WTC11 (cell line): ENCODE results near the gene TMEM14C. TPM values are rescaled to one million over a fixed set of nuclear protein-coding genes. Genes with fewer than 3 reads are reported as not detected.

ENCODE experiments used
- ATAC-seq: fragments of 200-7000 bp; cut with Tn5 transposase; 2 replicates; pipeline ENCODE4 v1.10.0; 2021; ENCODE audit warnings: mild to moderate bottlenecking, moderate library complexity
- CTCF ChIA-PET: fragments of 300-600 bp; sonication (Branson Sonifier 250); formaldehyde crosslinking; loops from one replicate; lab custom pipeline; 2021; ENCODE audit warnings: antibody characterized with exemption; lab: Charles Lee
- POLR2A ChIA-PET: fragments of 350-600 bp; sonication (Branson Sonifier 250); formaldehyde crosslinking; loops from one replicate; lab custom pipeline; 2021; ENCODE audit warnings: antibody characterized with exemption; lab: Charles Lee
- DNase-seq: peaks from one replicate; pipeline ENCODE4 v3.0.0; 2021; ENCODE audit warnings: low spot score
- H3K27ac Mint-ChIP-seq: 2 replicates; pipeline ENCODE4 v1.8.0; 2021; ENCODE audit warnings: mixed read lengths
- H3K27me3 Mint-ChIP-seq: 2 replicates; pipeline ENCODE4 v1.8.0; 2021; ENCODE audit warnings: low read depth, mild to moderate bottlenecking, moderate library complexity, mixed read lengths
- H3K36me3 Mint-ChIP-seq: 2 replicates; pipeline ENCODE4 v1.8.0; 2021; ENCODE audit warnings: mixed read lengths
- H3K4me1 Mint-ChIP-seq: 2 replicates; pipeline ENCODE4 v1.8.0; 2022; ENCODE audit warnings: mixed read lengths
- H3K4me3 Mint-ChIP-seq: 2 replicates; pipeline ENCODE4 v1.8.0; 2021; ENCODE audit warnings: mild to moderate bottlenecking, moderate library complexity, mixed read lengths
- H3K9me3 Mint-ChIP-seq: 2 replicates; pipeline ENCODE4 v1.8.0; 2021; ENCODE audit warnings: mixed read lengths
- CREB1 ChIP-seq: sonication (generic); formaldehyde crosslinking; IDR thresholded peaks from 2 replicates; pipeline ENCODE4 v1.8.0; 2023; ENCODE audit warnings: mild to moderate bottlenecking, missing genetic modification reagents
- EMX1 ChIP-seq: fragments of 250-450 bp; sonication (Bioruptor Pico); IDR thresholded peaks from 2 replicates; pipeline ENCODE4 v1.8.0; 2021; ENCODE audit warnings: mild to moderate bottlenecking
- FOXJ3 ChIP-seq: sonication (generic); formaldehyde crosslinking; IDR thresholded peaks from 2 replicates; pipeline ENCODE4 v1.9.0; 2021; ENCODE audit warnings: missing genetic modification reagents, mild to moderate bottlenecking, borderline replicate concordance
- FOXK1 ChIP-seq: sonication (generic); formaldehyde crosslinking; IDR thresholded peaks from 2 replicates; pipeline ENCODE4 v1.8.0; 2022; ENCODE audit warnings: mild to moderate bottlenecking, moderate library complexity, missing genetic modification reagents
- MYBL2 ChIP-seq: sonication (generic); formaldehyde crosslinking; IDR thresholded peaks from 2 replicates; pipeline ENCODE4 v1.8.1; 2023; ENCODE audit warnings: mild to moderate bottlenecking, moderate library complexity, missing genetic modification reagents
- NFATC4 ChIP-seq: fragments of 250-450 bp; sonication (Bioruptor Pico); IDR thresholded peaks from 2 replicates; pipeline ENCODE4 v1.9.0; 2021; ENCODE audit warnings: mild to moderate bottlenecking
- NFYB ChIP-seq: sonication (generic); formaldehyde crosslinking; conservative IDR thresholded peaks from 2 replicates; pipeline ENCODE4 v1.8.0; 2022; ENCODE audit warnings: low read depth, missing genetic modification reagents
- NR2C2 ChIP-seq: sonication (generic); formaldehyde crosslinking; IDR thresholded peaks from 2 replicates; pipeline ENCODE4 v1.8.0; 2022; ENCODE audit warnings: mild to moderate bottlenecking, missing genetic modification reagents
- NR3C1 ChIP-seq: sonication (generic); formaldehyde crosslinking; conservative IDR thresholded peaks from 2 replicates; pipeline ENCODE4 v1.8.1; 2023; ENCODE audit warnings: low read depth, mild to moderate bottlenecking, missing genetic modification reagents
- OVOL2 ChIP-seq: fragments of 250-450 bp; sonication (Bioruptor Pico); IDR thresholded peaks from 2 replicates; pipeline ENCODE4 v1.9.0; 2021; ENCODE audit warnings: mild to moderate bottlenecking, borderline replicate concordance
- ZNF138 ChIP-seq: sonication (generic); formaldehyde crosslinking; conservative IDR thresholded peaks from 2 replicates; pipeline ENCODE4 v1.8.1; 2022; ENCODE audit warnings: mild to moderate bottlenecking, moderate library complexity, missing genetic modification reagents
- ZNF219 ChIP-seq: sonication (generic); formaldehyde crosslinking; IDR thresholded peaks from 2 replicates; pipeline ENCODE4 v1.8.0; 2023; ENCODE audit warnings: missing genetic modification reagents, mild to moderate bottlenecking, borderline replicate concordance
- ZNF232 ChIP-seq: sonication (generic); formaldehyde crosslinking; IDR thresholded peaks from 2 replicates; pipeline ENCODE4 v1.8.0; 2022; ENCODE audit warnings: mild to moderate bottlenecking, missing genetic modification reagents
- ZNF263 ChIP-seq: sonication (generic); formaldehyde crosslinking; IDR thresholded peaks from 2 replicates; pipeline ENCODE4 v1.8.1; 2022; ENCODE audit warnings: low read depth, mild to moderate bottlenecking, moderate library complexity, missing genetic modification reagents
- ZNF317 ChIP-seq: sonication (generic); formaldehyde crosslinking; IDR thresholded peaks from 2 replicates; pipeline ENCODE4 v1.8.1; 2023; ENCODE audit warnings: low read depth, mild to moderate bottlenecking, moderate library complexity, missing genetic modification reagents, borderline replicate concordance
- ZNF396 ChIP-seq: fragments of 250-450 bp; sonication (Bioruptor Pico); IDR thresholded peaks from 2 replicates; pipeline ENCODE4 v1.8.0; 2021; ENCODE audit warnings: mild to moderate bottlenecking, moderate library complexity, borderline replicate concordance
- ZNF423 ChIP-seq: fragments of 250-450 bp; sonication (Bioruptor Pico); IDR thresholded peaks from 2 replicates; pipeline ENCODE4 v2.1.2; 2022; ENCODE audit warnings: mild to moderate bottlenecking, moderate library complexity
- ZNF671 ChIP-seq: fragments of 250-450 bp; sonication (Bioruptor Pico); IDR thresholded peaks from 2 replicates; pipeline ENCODE4 v1.8.0; 2021; ENCODE audit warnings: mild to moderate bottlenecking
- total RNA-seq: library from RNA; stranded (reverse); gene quantifications from 3 replicates; pipeline ENCODE4 v1.2.3, GENCODE V29; 2021
- TF ChIP-seq, protein P1 (sequence below): fragments of 250-450 bp; sonication (Bioruptor Pico); IDR thresholded peaks from 2 replicates; pipeline ENCODE4 v1.9.0; 2021; ENCODE audit warnings: mild to moderate bottlenecking
- TF ChIP-seq, protein P2 (sequence below): sonication (generic); formaldehyde crosslinking; IDR thresholded peaks from 2 replicates; pipeline ENCODE4 v1.8.0; 2022; ENCODE audit warnings: mild to moderate bottlenecking, missing genetic modification reagents
- TF ChIP-seq, protein P3 (sequence below): fragments of 250-450 bp; sonication (Bioruptor Pico); IDR thresholded peaks from 2 replicates; pipeline ENCODE4 v1.8.0; 2021; ENCODE audit warnings: mild to moderate bottlenecking
- TF ChIP-seq, protein P4 (sequence below): sonication (generic); formaldehyde crosslinking; IDR thresholded peaks from 2 replicates; pipeline ENCODE4 v1.8.1; 2023; ENCODE audit warnings: mild to moderate bottlenecking, missing genetic modification reagents, moderate library complexity
- TF ChIP-seq, protein P5 (sequence below): sonication (generic); formaldehyde crosslinking; IDR thresholded peaks from 2 replicates; pipeline ENCODE4 v1.8.1; 2022; ENCODE audit warnings: mild to moderate bottlenecking, missing genetic modification reagents, moderate library complexity, borderline replicate concordance
- TF ChIP-seq, protein P6 (sequence below): fragments of 250-450 bp; sonication (Bioruptor Pico); IDR thresholded peaks from 2 replicates; pipeline ENCODE4 v1.9.0; 2021; ENCODE audit warnings: mild to moderate bottlenecking
- TF ChIP-seq, protein P7 (sequence below): sonication (generic); formaldehyde crosslinking; IDR thresholded peaks from 2 replicates; pipeline ENCODE4 v1.8.1; 2023; ENCODE audit warnings: mild to moderate bottlenecking, missing genetic modification reagents, borderline replicate concordance

The TMEM14C gene
- total RNA-seq, 1 experiment from 2014 or later = 103 TPM

DNA sequence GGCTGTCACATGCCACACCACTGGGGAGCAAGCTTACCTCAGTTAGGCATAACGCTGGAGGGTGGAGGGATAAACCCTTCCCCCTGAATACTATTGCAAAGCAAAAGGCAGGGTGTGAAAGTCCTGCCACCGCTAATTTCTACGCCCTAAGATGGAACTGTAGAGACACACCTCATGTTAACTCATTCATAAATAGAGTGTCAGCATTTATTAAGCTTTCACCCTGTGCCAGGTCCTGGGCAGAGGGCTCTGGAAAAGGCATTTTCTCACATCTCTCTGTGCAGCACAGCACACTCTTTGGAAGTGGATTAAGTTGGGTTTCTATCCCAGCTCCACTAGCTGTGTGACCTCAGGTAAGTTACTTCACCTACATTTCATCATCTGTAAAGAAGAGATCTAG lies 46.5 kb downstream of the TMEM14C start:
- no peaks in the 10 kb centered on the region for H3K9me3 Mint-ChIP-seq
- H3K36me3 Mint-ChIP-seq = peaks cover 10% of the 10 kb centered on the region
- CTCF ChIA-PET = interaction anchor here (1.3 kb wide), 1 partner anchor 291 kb away, joined by 5 read pairs; no protein-coding TSS in a partner anchor
- DNase-seq = no peak
- TF ChIP-seq ZNF138 = no peak
- no peak for TF ChIP-seq FOXK1 (CRISPR knock-in tag)
- no peak for TF ChIP-seq ZNF219 (CRISPR knock-in tag)
- no peak for TF ChIP-seq NFATC4 (CRISPR knock-in tag)
- TF ChIP-seq, protein P1, sequence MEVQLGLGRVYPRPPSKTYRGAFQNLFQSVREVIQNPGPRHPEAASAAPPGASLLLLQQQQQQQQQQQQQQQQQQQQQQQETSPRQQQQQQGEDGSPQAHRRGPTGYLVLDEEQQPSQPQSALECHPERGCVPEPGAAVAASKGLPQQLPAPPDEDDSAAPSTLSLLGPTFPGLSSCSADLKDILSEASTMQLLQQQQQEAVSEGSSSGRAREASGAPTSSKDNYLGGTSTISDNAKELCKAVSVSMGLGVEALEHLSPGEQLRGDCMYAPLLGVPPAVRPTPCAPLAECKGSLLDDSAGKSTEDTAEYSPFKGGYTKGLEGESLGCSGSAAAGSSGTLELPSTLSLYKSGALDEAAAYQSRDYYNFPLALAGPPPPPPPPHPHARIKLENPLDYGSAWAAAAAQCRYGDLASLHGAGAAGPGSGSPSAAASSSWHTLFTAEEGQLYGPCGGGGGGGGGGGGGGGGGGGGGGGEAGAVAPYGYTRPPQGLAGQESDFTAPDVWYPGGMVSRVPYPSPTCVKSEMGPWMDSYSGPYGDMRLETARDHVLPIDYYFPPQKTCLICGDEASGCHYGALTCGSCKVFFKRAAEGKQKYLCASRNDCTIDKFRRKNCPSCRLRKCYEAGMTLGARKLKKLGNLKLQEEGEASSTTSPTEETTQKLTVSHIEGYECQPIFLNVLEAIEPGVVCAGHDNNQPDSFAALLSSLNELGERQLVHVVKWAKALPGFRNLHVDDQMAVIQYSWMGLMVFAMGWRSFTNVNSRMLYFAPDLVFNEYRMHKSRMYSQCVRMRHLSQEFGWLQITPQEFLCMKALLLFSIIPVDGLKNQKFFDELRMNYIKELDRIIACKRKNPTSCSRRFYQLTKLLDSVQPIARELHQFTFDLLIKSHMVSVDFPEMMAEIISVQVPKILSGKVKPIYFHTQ (CRISPR knock-in tag) = no peak
- TF ChIP-seq, protein P2, sequence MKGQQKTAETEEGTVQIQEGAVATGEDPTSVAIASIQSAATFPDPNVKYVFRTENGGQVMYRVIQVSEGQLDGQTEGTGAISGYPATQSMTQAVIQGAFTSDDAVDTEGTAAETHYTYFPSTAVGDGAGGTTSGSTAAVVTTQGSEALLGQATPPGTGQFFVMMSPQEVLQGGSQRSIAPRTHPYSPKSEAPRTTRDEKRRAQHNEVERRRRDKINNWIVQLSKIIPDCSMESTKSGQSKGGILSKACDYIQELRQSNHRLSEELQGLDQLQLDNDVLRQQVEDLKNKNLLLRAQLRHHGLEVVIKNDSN (CRISPR knock-in tag) = no peak
- TF ChIP-seq, protein P3, sequence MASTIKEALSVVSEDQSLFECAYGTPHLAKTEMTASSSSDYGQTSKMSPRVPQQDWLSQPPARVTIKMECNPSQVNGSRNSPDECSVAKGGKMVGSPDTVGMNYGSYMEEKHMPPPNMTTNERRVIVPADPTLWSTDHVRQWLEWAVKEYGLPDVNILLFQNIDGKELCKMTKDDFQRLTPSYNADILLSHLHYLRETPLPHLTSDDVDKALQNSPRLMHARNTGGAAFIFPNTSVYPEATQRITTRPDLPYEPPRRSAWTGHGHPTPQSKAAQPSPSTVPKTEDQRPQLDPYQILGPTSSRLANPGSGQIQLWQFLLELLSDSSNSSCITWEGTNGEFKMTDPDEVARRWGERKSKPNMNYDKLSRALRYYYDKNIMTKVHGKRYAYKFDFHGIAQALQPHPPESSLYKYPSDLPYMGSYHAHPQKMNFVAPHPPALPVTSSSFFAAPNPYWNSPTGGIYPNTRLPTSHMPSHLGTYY = no peak
- TF ChIP-seq EMX1 (CRISPR knock-in tag) = no peak
- no peaks in the 10 kb centered on the region for H3K27me3 Mint-ChIP-seq
- POLR2A ChIA-PET = no interaction called here
- no peaks in the 10 kb centered on the region for H3K4me1 Mint-ChIP-seq
- no peak for ATAC-seq
- no peak overlapping the region for H3K4me3 Mint-ChIP-seq
- no peak overlapping the region for H3K27ac Mint-ChIP-seq

DNA sequence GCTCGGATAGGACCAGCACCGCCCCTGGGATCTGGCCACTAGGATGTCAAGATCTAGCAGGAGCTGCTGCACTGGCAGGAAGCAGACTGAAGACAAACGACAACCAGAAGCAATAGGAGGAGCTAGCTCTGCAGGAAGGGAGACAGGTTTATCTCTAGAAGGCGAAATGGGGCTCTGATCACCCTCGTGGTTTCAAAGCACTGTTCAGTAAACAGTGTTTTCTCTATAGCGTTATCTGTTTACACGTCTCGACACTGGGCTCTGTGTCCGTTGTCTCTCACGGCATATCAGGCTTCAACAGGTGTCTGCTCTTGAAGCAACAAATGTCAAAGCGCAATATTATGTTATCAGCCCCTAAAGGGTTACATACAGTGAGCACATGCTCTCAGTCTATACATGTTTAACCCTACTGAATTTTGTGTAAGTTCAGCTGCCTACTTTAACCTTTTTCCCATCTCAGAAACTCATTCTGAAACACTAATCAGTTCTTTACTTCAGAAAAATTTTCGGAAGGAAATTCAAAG lies 48.6 kb downstream of the TMEM14C start:
- TF ChIP-seq, protein P4, sequence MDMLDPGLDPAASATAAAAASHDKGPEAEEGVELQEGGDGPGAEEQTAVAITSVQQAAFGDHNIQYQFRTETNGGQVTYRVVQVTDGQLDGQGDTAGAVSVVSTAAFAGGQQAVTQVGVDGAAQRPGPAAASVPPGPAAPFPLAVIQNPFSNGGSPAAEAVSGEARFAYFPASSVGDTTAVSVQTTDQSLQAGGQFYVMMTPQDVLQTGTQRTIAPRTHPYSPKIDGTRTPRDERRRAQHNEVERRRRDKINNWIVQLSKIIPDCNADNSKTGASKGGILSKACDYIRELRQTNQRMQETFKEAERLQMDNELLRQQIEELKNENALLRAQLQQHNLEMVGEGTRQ (CRISPR knock-in tag) = no peak
- TF ChIP-seq FOXJ3 (no peak), NR3C1 (CRISPR knock-in tag) (no peak), ZNF671 (CRISPR knock-in tag) (no peak), ZNF232 (CRISPR knock-in tag) (no peak), NFATC4 (CRISPR knock-in tag) (no peak), ZNF263 (CRISPR knock-in tag) (no peak), CREB1 (no peak), ZNF423 (CRISPR knock-in tag) (no peak), NFYB (CRISPR knock-in tag) (no peak), MYBL2 (CRISPR knock-in tag) (no peak), ZNF317 (CRISPR knock-in tag) (no peak), ZNF396 (CRISPR knock-in tag) (no peak), OVOL2 (CRISPR knock-in tag) (no peak), ZNF219 (CRISPR knock-in tag) (no peak), NR2C2 (no peak)
- TF ChIP-seq, protein P5, sequence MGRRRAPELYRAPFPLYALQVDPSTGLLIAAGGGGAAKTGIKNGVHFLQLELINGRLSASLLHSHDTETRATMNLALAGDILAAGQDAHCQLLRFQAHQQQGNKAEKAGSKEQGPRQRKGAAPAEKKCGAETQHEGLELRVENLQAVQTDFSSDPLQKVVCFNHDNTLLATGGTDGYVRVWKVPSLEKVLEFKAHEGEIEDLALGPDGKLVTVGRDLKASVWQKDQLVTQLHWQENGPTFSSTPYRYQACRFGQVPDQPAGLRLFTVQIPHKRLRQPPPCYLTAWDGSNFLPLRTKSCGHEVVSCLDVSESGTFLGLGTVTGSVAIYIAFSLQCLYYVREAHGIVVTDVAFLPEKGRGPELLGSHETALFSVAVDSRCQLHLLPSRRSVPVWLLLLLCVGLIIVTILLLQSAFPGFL = no peak
- TF ChIP-seq, protein P6, sequence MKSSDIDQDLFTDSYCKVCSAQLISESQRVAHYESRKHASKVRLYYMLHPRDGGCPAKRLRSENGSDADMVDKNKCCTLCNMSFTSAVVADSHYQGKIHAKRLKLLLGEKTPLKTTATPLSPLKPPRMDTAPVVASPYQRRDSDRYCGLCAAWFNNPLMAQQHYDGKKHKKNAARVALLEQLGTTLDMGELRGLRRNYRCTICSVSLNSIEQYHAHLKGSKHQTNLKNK (CRISPR knock-in tag) = no peak
- TF ChIP-seq, protein P7, sequence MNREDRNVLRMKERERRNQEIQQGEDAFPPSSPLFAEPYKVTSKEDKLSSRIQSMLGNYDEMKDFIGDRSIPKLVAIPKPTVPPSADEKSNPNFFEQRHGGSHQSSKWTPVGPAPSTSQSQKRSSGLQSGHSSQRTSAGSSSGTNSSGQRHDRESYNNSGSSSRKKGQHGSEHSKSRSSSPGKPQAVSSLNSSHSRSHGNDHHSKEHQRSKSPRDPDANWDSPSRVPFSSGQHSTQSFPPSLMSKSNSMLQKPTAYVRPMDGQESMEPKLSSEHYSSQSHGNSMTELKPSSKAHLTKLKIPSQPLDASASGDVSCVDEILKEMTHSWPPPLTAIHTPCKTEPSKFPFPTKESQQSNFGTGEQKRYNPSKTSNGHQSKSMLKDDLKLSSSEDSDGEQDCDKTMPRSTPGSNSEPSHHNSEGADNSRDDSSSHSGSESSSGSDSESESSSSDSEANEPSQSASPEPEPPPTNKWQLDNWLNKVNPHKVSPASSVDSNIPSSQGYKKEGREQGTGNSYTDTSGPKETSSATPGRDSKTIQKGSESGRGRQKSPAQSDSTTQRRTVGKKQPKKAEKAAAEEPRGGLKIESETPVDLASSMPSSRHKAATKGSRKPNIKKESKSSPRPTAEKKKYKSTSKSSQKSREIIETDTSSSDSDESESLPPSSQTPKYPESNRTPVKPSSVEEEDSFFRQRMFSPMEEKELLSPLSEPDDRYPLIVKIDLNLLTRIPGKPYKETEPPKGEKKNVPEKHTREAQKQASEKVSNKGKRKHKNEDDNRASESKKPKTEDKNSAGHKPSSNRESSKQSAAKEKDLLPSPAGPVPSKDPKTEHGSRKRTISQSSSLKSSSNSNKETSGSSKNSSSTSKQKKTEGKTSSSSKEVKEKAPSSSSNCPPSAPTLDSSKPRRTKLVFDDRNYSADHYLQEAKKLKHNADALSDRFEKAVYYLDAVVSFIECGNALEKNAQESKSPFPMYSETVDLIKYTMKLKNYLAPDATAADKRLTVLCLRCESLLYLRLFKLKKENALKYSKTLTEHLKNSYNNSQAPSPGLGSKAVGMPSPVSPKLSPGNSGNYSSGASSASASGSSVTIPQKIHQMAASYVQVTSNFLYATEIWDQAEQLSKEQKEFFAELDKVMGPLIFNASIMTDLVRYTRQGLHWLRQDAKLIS (CRISPR knock-in tag) = no peak
- H3K27ac Mint-ChIP-seq = peak overlapping the region; percentile 13
- ATAC-seq = peak; percentile 73
- no peaks in the 10 kb centered on the region for H3K4me1 Mint-ChIP-seq
- H3K9me3 Mint-ChIP-seq = no peaks in the 10 kb centered on the region
- POLR2A ChIA-PET = no interaction called here
- peaks cover 25% of the 10 kb centered on the region for H3K36me3 Mint-ChIP-seq
- no peak for DNase-seq
- CTCF ChIA-PET = interaction anchor here (0.5 to 0.6 kb wide), 2 partner anchors 11 to 267 kb away, joined by 3 to 4 read pairs; no protein-coding TSS in a partner anchor
- H3K4me3 Mint-ChIP-seq = no peak overlapping the region
- no peaks in the 10 kb centered on the region for H3K27me3 Mint-ChIP-seq
